ENCODE measurements around the gene SNRNP35. TPM values are rescaled to one million over a fixed set of nuclear protein-coding genes. Genes with fewer than 3 reads are reported as not detected.

Gene SNRNP35
- total RNA-seq, 1 donor, result 15.6 TPM

DNA sequence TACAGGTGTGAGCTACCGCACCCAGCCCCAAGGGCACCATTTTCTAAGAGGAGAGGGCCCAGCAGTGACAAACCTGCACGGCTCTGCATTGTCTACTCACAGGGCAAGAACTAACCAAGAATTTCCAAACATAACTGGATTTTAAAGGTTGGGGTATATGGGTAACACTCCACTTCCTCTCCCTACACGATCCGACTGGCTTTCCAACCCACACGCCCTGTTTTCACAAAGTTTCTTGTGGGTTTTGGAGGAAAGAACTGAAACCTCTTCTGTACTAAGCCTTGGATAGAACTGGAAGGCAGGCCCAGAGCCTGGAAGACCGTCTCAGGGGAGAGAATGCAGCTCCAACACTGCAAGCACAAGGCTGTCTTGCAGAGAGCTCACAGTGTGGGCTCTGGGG, 24.9 kb downstream of the SNRNP35 start:
- no peaks in the 10 kb centered on the region for H3K27me3 ChIP-seq (ENCODE audit: insufficient read depth, low read length)
- no peaks in the 10 kb centered on the region for H4K20me1 ChIP-seq (ENCODE audit: insufficient read depth, low read length)
- no peaks in the 10 kb centered on the region for H3K79me2 ChIP-seq (ENCODE audit: insufficient read depth, low read length)
- DNase-seq (ENCODE audit: insufficient read length, low spot score, missing footprints), result peak; percentile 27
- peaks cover 13% of the 10 kb centered on the region for H3K36me3 ChIP-seq (ENCODE audit: insufficient read depth, low read length)
- no peak overlapping the region for H3K4me2 ChIP-seq (ENCODE audit: insufficient read depth, low read length)
- peaks cover 21% of the 10 kb centered on the region for H3K4me1 ChIP-seq (ENCODE audit: insufficient read depth, low read length)
- no peak overlapping the region for H3K27ac ChIP-seq (ENCODE audit: low read depth, low read length)
- no peaks in the 10 kb centered on the region for H3K9me3 ChIP-seq (ENCODE audit: low read depth, low read length)
- no peak overlapping the region for H3K4me3 ChIP-seq (ENCODE audit: insufficient read depth, low read length)
- TF ChIP-seq, protein P1, sequence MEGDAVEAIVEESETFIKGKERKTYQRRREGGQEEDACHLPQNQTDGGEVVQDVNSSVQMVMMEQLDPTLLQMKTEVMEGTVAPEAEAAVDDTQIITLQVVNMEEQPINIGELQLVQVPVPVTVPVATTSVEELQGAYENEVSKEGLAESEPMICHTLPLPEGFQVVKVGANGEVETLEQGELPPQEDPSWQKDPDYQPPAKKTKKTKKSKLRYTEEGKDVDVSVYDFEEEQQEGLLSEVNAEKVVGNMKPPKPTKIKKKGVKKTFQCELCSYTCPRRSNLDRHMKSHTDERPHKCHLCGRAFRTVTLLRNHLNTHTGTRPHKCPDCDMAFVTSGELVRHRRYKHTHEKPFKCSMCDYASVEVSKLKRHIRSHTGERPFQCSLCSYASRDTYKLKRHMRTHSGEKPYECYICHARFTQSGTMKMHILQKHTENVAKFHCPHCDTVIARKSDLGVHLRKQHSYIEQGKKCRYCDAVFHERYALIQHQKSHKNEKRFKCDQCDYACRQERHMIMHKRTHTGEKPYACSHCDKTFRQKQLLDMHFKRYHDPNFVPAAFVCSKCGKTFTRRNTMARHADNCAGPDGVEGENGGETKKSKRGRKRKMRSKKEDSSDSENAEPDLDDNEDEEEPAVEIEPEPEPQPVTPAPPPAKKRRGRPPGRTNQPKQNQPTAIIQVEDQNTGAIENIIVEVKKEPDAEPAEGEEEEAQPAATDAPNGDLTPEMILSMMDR (IDR thresholded peaks at IDR 0.05; ENCODE audit: extremely low read depth, low read depth, low read length), result no peak
- no peak overlapping the region for H2AFZ ChIP-seq (ENCODE audit: low read length)

DNA sequence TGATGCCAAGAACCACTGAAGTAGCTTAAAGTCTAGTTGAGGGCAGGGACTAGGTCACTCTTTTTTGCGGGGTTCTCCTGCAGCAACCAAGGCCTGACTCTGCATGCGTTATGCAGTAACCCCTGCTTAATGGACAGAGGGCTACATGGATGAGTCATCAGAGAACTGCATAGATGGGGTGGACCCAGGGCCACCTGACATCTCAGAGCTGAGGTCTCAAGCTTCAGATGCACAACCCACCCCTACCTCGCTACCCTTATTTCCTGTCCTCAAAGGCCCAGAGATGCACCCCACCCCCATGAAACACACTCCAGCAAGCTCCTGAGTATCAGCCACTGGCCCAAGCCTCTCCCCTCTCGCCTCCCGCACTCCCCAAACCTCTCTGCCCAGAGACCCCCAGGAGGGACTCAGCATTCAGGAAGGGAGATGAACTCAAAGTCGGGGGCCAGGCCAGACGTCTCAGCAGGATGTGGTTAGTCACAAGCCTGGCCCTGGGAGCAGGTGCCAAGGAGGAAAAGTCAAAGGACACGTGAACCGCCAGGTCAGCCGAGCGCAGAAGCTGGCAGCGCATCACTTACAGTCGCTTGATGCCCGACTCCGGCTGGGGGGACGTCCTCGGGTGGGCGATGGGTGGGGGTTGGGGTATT, 25.8 kb downstream of the SNRNP35 start:
- Histone ChIP-seq H3K36me3 (ENCODE audit: insufficient read depth, low read length) (peaks cover 9% of the 10 kb centered on the region), H4K20me1 (ENCODE audit: insufficient read depth, low read length) (no peaks in the 10 kb centered on the region), H3K27ac (ENCODE audit: low read depth, low read length) (no peak overlapping the region), H3K79me2 (ENCODE audit: insufficient read depth, low read length) (no peaks in the 10 kb centered on the region), H3K4me1 (ENCODE audit: insufficient read depth, low read length) (peaks cover 13% of the 10 kb centered on the region), H2AFZ (ENCODE audit: low read length) (no peak overlapping the region), H3K4me2 (ENCODE audit: insufficient read depth, low read length) (no peak overlapping the region), H3K27me3 (ENCODE audit: insufficient read depth, low read length) (no peaks in the 10 kb centered on the region), H3K9me3 (ENCODE audit: low read depth, low read length) (no peaks in the 10 kb centered on the region), H3K4me3 (ENCODE audit: insufficient read depth, low read length) (no peak overlapping the region)
- peak; percentile 66 for DNase-seq (ENCODE audit: insufficient read length, low spot score, missing footprints)
- TF ChIP-seq, protein P1 (IDR thresholded peaks at IDR 0.05; ENCODE audit: extremely low read depth, low read depth, low read length), result no peak

- Histone ChIP-seq H3K27me3 (ENCODE audit: insufficient read depth, low read length) (no peaks in the 10 kb centered on the region), H2AFZ (ENCODE audit: low read length) (no peak overlapping the region), H3K9me3 (ENCODE audit: low read depth, low read length) (no peaks in the 10 kb centered on the region), H3K4me2 (ENCODE audit: insufficient read depth, low read length) (no peak overlapping the region), H3K79me2 (ENCODE audit: insufficient read depth, low read length) (no peaks in the 10 kb centered on the region), H4K20me1 (ENCODE audit: insufficient read depth, low read length) (no peaks in the 10 kb centered on the region), H3K27ac (ENCODE audit: low read depth, low read length) (no peak overlapping the region), H3K36me3 (ENCODE audit: insufficient read depth, low read length) (peaks cover 9% of the 10 kb centered on the region), H3K4me3 (ENCODE audit: insufficient read depth, low read length) (no peak overlapping the region), H3K4me1 (ENCODE audit: insufficient read depth, low read length) (no peaks in the 10 kb centered on the region)
- TF ChIP-seq, protein P1 (IDR thresholded peaks at IDR 0.05; ENCODE audit: extremely low read depth, low read depth, low read length), result no peak
- DNase-seq (ENCODE audit: insufficient read length, low spot score, missing footprints), result peak; percentile 18
These were observed 27.8 kb downstream of the SNRNP35 start for GRCh38 chr12:123485756-123486155.

DNA sequence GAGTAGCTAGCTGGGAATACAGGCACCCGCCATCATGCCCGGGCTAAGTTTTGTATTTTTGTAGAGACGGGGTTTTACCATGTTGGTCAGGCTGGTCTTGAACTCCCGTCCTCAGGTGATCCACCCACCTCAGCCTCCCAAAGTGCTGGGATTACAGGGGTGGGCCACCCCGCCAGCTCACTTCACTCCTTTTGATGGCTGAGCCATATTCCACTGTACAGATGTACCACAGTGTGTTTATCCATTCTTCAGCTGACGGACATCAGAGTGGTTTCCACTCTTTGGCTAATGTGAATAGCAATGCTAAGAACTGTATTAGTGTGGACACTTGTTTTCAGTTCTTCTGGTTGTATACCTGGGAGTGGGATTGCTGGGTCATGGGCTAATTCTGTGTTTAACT, 29.5 kb downstream of the SNRNP35 start:
- Histone ChIP-seq H3K36me3 (ENCODE audit: insufficient read depth, low read length) (peaks cover 9% of the 10 kb centered on the region), H4K20me1 (ENCODE audit: insufficient read depth, low read length) (no peaks in the 10 kb centered on the region), H3K4me2 (ENCODE audit: insufficient read depth, low read length) (no peak overlapping the region), H3K9me3 (ENCODE audit: low read depth, low read length) (no peaks in the 10 kb centered on the region), H3K79me2 (ENCODE audit: insufficient read depth, low read length) (no peaks in the 10 kb centered on the region), H2AFZ (ENCODE audit: low read length) (no peak overlapping the region), H3K4me3 (ENCODE audit: insufficient read depth, low read length) (no peak overlapping the region), H3K27ac (ENCODE audit: low read depth, low read length) (no peak overlapping the region), H3K27me3 (ENCODE audit: insufficient read depth, low read length) (no peaks in the 10 kb centered on the region), H3K4me1 (ENCODE audit: insufficient read depth, low read length) (no peaks in the 10 kb centered on the region)
- TF ChIP-seq, protein P1 (IDR thresholded peaks at IDR 0.05; ENCODE audit: extremely low read depth, low read depth, low read length), result no peak
- DNase-seq (ENCODE audit: insufficient read length, low spot score, missing footprints), result peak; percentile 30
